OCI-LY1 (cell line): ENCODE data around the gene SNAP25.
A peak's percentile ranks its signal among the peaks of the same experiment; 100 is the strongest.

Experiments used
- H2AFZ ChIP-seq: fragments of 200-600 bp; sonication (generic), shearing (Covaris generic); 2 replicates; pipeline ENCODE4 v1.6.0; 2014; ENCODE audit warnings: antibody characterized with exemption, mild to moderate bottlenecking, low read length
- H3F3A ChIP-seq: fragments of 200-600 bp; sonication (generic), shearing (Covaris generic); 2 replicates; pipeline ENCODE4 v1.6.0; 2014; ENCODE audit warnings: mild to moderate bottlenecking, antibody characterized with exemption, low read length, moderate library complexity; ENCODE audit not compliant: insufficient read depth
- H3K27ac ChIP-seq: fragments of 200-600 bp; sonication (generic); 2 replicates; pipeline ENCODE4 v1.5.1; 2014; ENCODE audit warnings: low read length, mixed run types, mild to moderate bottlenecking, low read depth; ENCODE audit not compliant: poor library complexity, severe bottlenecking
- H3K27me3 ChIP-seq: fragments of 200-600 bp; sonication (generic); 2 replicates; pipeline ENCODE4 v1.6.0; 2014; ENCODE audit warnings: antibody characterized with exemption, mild to moderate bottlenecking, low read length, moderate library complexity; ENCODE audit not compliant: insufficient read depth
- H3K36me3 ChIP-seq: fragments of 200-600 bp; sonication (generic); 2 replicates; pipeline ENCODE4 v1.6.1; 2014; ENCODE audit warnings: mild to moderate bottlenecking, antibody characterized with exemption, low read length, moderate library complexity, mixed read lengths; ENCODE audit not compliant: insufficient read depth
- H3K4me1 ChIP-seq: fragments of 200-600 bp; sonication (generic); 2 replicates; pipeline ENCODE4 v1.5.1; 2014; ENCODE audit warnings: mild to moderate bottlenecking, low read length, moderate library complexity; ENCODE audit not compliant: insufficient read depth, severe bottlenecking
- H3K4me2 ChIP-seq: fragments of 200-600 bp; sonication (generic), shearing (Covaris generic); 2 replicates; pipeline ENCODE4 v1.6.1; 2014; ENCODE audit warnings: low read length
- H3K4me3 ChIP-seq: fragments of 200-600 bp; sonication (generic); 2 replicates; pipeline ENCODE4 v1.5.1; 2014; ENCODE audit warnings: low read length, low read depth, mild to moderate bottlenecking, mixed read lengths; ENCODE audit not compliant: poor library complexity, severe bottlenecking
- H3K79me2 ChIP-seq: fragments of 200-600 bp; shearing (Covaris generic); 2 replicates; pipeline ENCODE4 v1.6.1; 2016; ENCODE audit warnings: mixed run types, low read length, mixed read lengths; ENCODE audit not compliant: insufficient read depth
- H3K9ac ChIP-seq: fragments of 200-600 bp; sonication (generic), shearing (Covaris generic); 2 replicates; pipeline ENCODE4 v1.6.1; 2014; ENCODE audit warnings: mild to moderate bottlenecking, low read length, mixed read lengths
- H3K9me2 ChIP-seq: fragments of 200-600 bp; sonication (generic), shearing (Covaris generic); 2 replicates; pipeline ENCODE4 v1.6.1; 2014; ENCODE audit warnings: low read depth, mild to moderate bottlenecking, low read length, mixed read lengths
- H3K9me3 ChIP-seq: fragments of 200-600 bp; shearing (Covaris generic); 2 replicates; pipeline ENCODE4 v1.6.1; 2014; ENCODE audit warnings: low read length, mixed read lengths
- H4K20me1 ChIP-seq: fragments of 200-600 bp; sonication (generic), shearing (Covaris generic); 2 replicates; pipeline ENCODE4 v1.6.0; 2016; ENCODE audit warnings: mild to moderate bottlenecking, low read length; ENCODE audit not compliant: insufficient read depth
- EZH2 ChIP-seq: fragments of 200-600 bp; sonication (generic), shearing (Covaris generic); IDR thresholded peaks from 2 replicates; pipeline ENCODE4 v1.8.0; 2017; ENCODE audit warnings: borderline replicate concordance, mixed run types, mild to moderate bottlenecking, antibody characterized with exemption, low read length, moderate library complexity, mixed read lengths
- TF ChIP-seq, protein P1 (sequence below): fragments of 200-600 bp; sonication (generic), shearing (Covaris generic); IDR thresholded peaks from 2 replicates; pipeline ENCODE4 v1.5.1; 2017; ENCODE audit warnings: mild to moderate bottlenecking, antibody characterized with exemption, low read length, moderate library complexity, mixed read lengths

The SNAP25 gene

DNA sequence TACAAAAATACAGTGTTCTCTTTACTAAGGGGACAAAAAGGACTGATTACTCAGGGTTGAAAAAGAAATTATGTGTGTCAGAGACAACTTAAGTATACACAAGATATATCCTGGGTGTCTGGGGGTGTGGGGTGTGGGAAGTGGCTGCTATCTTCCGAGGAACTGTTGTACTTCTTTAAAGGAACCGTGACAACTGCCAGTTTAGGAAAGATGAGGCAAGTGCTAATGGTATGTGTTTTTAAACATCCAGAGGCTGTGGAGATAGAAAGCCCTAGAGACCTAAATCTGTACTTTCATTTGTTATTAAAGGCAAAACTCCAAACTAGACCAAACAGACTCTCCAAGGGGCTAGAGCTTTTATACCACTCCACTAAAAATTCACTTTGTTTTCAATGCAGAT, 95.6 kb downstream of the SNAP25 start:
- no peaks in the 10 kb centered on the region for H3K79me2 ChIP-seq
- no peak overlapping the region for H3K27ac ChIP-seq
- H3K4me2 ChIP-seq = no peak overlapping the region
- H4K20me1 ChIP-seq = no peaks in the 10 kb centered on the region
- no peaks in the 10 kb centered on the region for H3K4me1 ChIP-seq
- H3K9ac ChIP-seq = no peak overlapping the region
- H3K36me3 ChIP-seq = no peaks in the 10 kb centered on the region
- no peak overlapping the region for H2AFZ ChIP-seq
- TF ChIP-seq, protein P1, sequence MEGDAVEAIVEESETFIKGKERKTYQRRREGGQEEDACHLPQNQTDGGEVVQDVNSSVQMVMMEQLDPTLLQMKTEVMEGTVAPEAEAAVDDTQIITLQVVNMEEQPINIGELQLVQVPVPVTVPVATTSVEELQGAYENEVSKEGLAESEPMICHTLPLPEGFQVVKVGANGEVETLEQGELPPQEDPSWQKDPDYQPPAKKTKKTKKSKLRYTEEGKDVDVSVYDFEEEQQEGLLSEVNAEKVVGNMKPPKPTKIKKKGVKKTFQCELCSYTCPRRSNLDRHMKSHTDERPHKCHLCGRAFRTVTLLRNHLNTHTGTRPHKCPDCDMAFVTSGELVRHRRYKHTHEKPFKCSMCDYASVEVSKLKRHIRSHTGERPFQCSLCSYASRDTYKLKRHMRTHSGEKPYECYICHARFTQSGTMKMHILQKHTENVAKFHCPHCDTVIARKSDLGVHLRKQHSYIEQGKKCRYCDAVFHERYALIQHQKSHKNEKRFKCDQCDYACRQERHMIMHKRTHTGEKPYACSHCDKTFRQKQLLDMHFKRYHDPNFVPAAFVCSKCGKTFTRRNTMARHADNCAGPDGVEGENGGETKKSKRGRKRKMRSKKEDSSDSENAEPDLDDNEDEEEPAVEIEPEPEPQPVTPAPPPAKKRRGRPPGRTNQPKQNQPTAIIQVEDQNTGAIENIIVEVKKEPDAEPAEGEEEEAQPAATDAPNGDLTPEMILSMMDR = no peak
- TF ChIP-seq EZH2 = no peak
- H3K9me2 ChIP-seq = no peaks in the 10 kb centered on the region
- H3K4me3 ChIP-seq = no peak overlapping the region
- no peaks in the 10 kb centered on the region for H3K27me3 ChIP-seq
- H3K9me3 ChIP-seq = no peaks in the 10 kb centered on the region
- no peaks in the 10 kb centered on the region for H3F3A ChIP-seq

DNA sequence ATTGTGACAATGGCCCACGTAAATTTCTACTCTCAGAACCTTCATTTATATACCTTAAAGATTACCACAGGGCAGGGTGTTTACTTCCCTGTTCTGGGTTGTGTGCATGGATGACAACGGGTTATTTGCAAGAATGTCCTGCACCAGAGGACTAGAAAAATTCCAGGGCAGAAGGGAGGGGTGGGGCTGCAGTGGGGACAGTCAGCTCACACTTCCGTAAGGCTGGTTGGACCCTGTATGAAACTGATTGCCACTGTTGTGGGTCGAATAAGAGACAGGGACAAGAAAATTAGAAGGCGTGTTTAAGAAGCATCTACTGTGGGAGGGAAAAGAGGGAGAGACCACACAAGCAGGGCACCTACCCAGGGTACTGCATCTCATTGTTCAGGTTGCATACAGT, 96.5 kb downstream of the SNAP25 start:
- TF ChIP-seq, protein P1 = no peak
- TF ChIP-seq EZH2 = no peak
- Histone ChIP-seq H3K27ac (no peak overlapping the region), H3K4me1 (no peaks in the 10 kb centered on the region), H4K20me1 (no peaks in the 10 kb centered on the region), H3K9me3 (no peaks in the 10 kb centered on the region), H3F3A (no peaks in the 10 kb centered on the region), H3K9me2 (no peaks in the 10 kb centered on the region), H3K4me2 (no peak overlapping the region), H3K4me3 (no peak overlapping the region), H2AFZ (no peak overlapping the region), H3K36me3 (no peaks in the 10 kb centered on the region), H3K9ac (no peak overlapping the region), H3K27me3 (no peaks in the 10 kb centered on the region), H3K79me2 (no peaks in the 10 kb centered on the region)

- no peaks in the 10 kb centered on the region for H3K4me1 ChIP-seq
- no peaks in the 10 kb centered on the region for H3F3A ChIP-seq
- no peak overlapping the region for H3K4me3 ChIP-seq
- no peaks in the 10 kb centered on the region for H3K9me2 ChIP-seq
- H3K9ac ChIP-seq = no peak overlapping the region
- H3K27ac ChIP-seq = no peak overlapping the region
- H3K9me3 ChIP-seq = no peaks in the 10 kb centered on the region
- no peaks in the 10 kb centered on the region for H3K79me2 ChIP-seq
- H2AFZ ChIP-seq = no peak overlapping the region
- no peaks in the 10 kb centered on the region for H3K27me3 ChIP-seq
- TF ChIP-seq EZH2 = no peak
- TF ChIP-seq, protein P1 = peak; percentile 62
- no peaks in the 10 kb centered on the region for H4K20me1 ChIP-seq
- H3K36me3 ChIP-seq = no peaks in the 10 kb centered on the region
- no peak overlapping the region for H3K4me2 ChIP-seq
Measured at GRCh38 chr20:10316582-10316981, 98.0 kb downstream of the SNAP25 start.
